ENCODE results near the gene ASAP3. TPM values are rescaled to one million over a fixed set of nuclear protein-coding genes. Genes with fewer than 3 reads are reported as not detected.

Gene ASAP3
- total and polyA plus RNA-seq, 3 donors from 2014 or later, result 34.1 to 48.0 (median 43.1) TPM

DNA sequence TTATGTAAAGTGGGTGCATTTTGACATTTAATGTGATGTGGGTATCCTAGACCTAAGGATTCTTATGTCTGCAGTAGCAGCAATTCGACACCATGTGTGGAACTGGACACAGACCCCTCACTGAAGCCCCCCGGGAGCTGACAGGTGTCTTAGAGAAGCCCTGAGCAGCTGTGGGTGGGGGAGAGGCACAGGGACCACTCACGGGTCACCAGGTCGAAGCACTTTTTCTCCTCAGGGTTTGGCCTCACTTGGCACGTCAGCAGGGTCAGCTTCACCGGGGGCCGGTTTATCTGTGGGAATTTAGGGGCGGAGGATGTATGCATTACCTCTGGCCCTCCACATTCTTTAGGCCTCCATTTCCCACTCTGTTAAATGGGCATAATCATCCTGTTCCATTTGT, 45.4 kb downstream of the ASAP3 start:
- no peak for TF ChIP-seq POLR2A (IDR thresholded peaks at IDR 0.05)
- TF ChIP-seq, protein P1, sequence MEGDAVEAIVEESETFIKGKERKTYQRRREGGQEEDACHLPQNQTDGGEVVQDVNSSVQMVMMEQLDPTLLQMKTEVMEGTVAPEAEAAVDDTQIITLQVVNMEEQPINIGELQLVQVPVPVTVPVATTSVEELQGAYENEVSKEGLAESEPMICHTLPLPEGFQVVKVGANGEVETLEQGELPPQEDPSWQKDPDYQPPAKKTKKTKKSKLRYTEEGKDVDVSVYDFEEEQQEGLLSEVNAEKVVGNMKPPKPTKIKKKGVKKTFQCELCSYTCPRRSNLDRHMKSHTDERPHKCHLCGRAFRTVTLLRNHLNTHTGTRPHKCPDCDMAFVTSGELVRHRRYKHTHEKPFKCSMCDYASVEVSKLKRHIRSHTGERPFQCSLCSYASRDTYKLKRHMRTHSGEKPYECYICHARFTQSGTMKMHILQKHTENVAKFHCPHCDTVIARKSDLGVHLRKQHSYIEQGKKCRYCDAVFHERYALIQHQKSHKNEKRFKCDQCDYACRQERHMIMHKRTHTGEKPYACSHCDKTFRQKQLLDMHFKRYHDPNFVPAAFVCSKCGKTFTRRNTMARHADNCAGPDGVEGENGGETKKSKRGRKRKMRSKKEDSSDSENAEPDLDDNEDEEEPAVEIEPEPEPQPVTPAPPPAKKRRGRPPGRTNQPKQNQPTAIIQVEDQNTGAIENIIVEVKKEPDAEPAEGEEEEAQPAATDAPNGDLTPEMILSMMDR (IDR thresholded peaks at IDR 0.05), result no peak
- H3K4me1 ChIP-seq, result no peaks in the 10 kb centered on the region
- no peaks in the 10 kb centered on the region for H3K36me3 ChIP-seq (ENCODE audit: low read depth, missing control alignments)
- H3K27me3 ChIP-seq, result no peaks in the 10 kb centered on the region
- no peak for DNase-seq
- no peak overlapping the region for H3K4me3 ChIP-seq
- WGBS, 2 donors, result 89 to 92% methylated on average over 6 to 8 of the region's 8 CpGs
- intact Hi-C loops (cut with DNase I; ENCODE audit: low total_unique reads), result no loop called here
- H3K9me3 ChIP-seq, result no peaks in the 10 kb centered on the region
- no peak overlapping the region for H3K27ac ChIP-seq

DNA sequence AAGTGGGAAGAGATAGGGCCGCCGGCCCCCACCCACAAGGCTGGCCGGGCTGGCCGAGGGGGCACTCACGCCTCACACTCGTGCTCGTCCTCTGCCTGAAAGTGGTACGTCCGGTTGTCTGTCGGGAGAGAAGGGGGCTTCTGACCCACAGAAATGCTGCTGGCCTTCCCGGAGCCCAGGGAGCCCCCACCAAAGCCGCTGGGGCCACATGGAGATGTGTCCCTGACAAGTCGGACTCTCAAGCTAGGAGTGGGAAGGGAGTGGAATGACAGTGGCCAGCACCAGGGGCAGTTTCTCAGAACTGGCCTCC, 46.7 kb downstream of the ASAP3 start:
- Histone ChIP-seq H3K36me3 (ENCODE audit: low read depth, missing control alignments) (no peaks in the 10 kb centered on the region), H3K4me1 (no peaks in the 10 kb centered on the region), H3K9me3 (no peaks in the 10 kb centered on the region), H3K4me3 (peak overlapping the region in 1 of 2 donors; percentile 26), H3K27me3 (no peaks in the 10 kb centered on the region), H3K27ac (no peak overlapping the region)
- no peak for DNase-seq
- intact Hi-C loops (cut with DNase I; ENCODE audit: low total_unique reads), result no loop called here
- 74 to 82% methylated on average over 13 of the region's 13 CpGs for WGBS, 2 donors
- TF ChIP-seq POLR2A (IDR thresholded peaks at IDR 0.05), result no peak
- TF ChIP-seq, protein P1 (IDR thresholded peaks at IDR 0.05), result no peak

DNA sequence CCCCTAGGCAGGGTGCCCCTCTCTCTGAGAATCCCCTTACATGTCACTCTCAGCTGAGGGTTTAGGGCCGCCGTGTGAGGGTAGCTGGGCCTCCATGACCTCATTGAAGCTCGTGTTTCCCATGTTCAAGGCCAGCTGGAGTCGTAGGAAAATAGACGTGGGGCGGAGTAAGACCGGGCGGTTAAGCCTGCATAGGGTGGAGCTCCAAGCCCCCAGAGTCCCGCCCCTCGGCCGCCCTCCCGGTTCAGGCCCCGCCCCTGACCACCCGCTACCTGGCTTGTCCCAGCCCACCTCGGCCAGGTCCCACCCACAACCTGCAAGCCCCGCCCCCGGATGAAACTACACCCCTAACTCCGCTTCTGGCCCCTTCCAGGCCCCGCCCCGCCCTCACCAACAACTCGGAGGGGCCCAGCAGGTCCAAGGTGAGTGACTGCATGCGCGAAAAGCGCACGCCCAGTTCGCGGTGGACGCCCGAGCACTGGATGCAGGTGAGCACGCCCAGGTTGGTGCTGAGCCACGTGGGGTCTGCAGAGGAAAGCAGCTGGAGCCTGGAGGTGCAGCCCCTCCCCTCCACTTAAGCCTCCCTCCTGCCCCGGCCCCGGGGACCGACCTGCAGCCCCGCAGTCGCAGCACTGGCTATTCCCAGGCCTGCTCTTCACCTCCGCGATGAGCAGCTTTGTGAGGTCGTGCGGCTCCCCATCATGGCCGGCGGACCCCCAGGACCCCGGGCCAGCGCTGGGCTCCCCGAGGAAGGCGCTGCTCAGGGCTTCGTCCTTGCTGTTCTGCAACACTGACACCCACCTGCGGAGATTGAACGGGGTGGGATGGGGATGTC, 47.2 kb downstream of the ASAP3 start:
- peak; percentile 58 for DNase-seq
- TF ChIP-seq POLR2A (IDR thresholded peaks at IDR 0.05), result no peak
- TF ChIP-seq, protein P1 (IDR thresholded peaks at IDR 0.05), result no peak
- Histone ChIP-seq H3K4me1 (no peaks in the 10 kb centered on the region), H3K4me3 (peak overlapping the region in 1 of 2 donors; percentile 26), H3K36me3 (ENCODE audit: low read depth, missing control alignments) (no peaks in the 10 kb centered on the region), H3K27me3 (no peaks in the 10 kb centered on the region), H3K9me3 (no peaks in the 10 kb centered on the region), H3K27ac (no peak overlapping the region)
- WGBS, 2 donors, result 52 to 53% methylated on average over 27 to 49 of the region's 49 CpGs
- intact Hi-C loops (cut with DNase I; ENCODE audit: low total_unique reads), result no loop called here

DNA sequence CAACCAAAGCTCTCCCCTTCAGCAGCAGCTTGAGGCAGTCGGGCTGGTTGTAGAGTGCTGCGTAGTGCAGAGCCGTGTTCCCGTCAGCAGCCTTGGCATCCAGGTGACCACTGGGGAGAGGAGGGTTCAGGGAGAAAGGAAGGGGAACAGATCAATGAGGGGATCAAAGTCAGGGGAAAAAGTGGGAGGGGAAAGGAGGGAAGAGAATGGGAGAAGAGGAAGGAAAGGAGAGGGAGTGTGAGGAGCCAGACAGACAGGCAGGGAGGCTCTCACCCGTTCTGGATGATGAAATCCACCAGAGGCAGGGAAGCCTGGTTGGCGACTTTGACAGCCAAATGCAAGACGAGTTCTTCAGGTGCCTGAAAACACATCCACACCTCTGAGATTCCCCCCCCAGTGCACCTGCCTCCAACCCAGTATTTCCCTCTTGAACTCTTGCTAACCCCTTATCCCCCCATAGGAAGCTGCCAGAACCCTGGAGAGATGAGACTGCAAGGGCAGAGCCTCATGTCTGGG, 49.7 kb downstream of the ASAP3 start:
- H3K36me3 ChIP-seq (ENCODE audit: low read depth, missing control alignments), result no peaks in the 10 kb centered on the region
- no peaks in the 10 kb centered on the region for H3K9me3 ChIP-seq
- no peaks in the 10 kb centered on the region for H3K27me3 ChIP-seq
- intact Hi-C loops (cut with DNase I; ENCODE audit: low total_unique reads), result no loop called here
- 87 to 88% methylated on average over 7 of the region's 7 CpGs for WGBS, 2 donors
- TF ChIP-seq, protein P1 (IDR thresholded peaks at IDR 0.05), result no peak
- no peak for TF ChIP-seq POLR2A (IDR thresholded peaks at IDR 0.05)
- H3K27ac ChIP-seq, result no peak overlapping the region
- no peak overlapping the region for H3K4me3 ChIP-seq
- DNase-seq, result no peak
- H3K4me1 ChIP-seq, result no peaks in the 10 kb centered on the region

DNA sequence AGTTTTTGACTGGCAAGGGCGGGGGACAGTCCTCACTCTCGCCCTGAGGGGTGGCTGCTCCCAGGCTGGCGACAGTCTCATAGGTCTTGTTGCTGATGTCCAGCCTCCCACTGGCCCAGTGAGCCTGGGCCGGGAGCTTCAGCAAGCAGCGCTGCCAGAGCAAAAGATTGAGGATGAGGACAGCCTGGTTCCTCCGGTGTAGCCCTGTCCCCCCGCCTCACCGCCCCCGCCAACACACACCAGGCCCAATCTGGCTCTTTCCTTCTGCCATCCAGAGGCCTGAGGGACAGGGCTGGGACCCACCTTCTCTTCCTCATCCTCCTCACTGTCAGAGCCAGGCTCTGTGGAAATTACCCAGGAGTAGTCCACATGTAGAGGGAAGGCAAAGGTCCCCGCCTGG, 50.9 kb downstream of the ASAP3 start:
- intact Hi-C loops (cut with DNase I; ENCODE audit: low total_unique reads), result no loop called here
- Histone ChIP-seq H3K4me3 (no peak overlapping the region), H3K36me3 (ENCODE audit: low read depth, missing control alignments) (no peaks in the 10 kb centered on the region), H3K27ac (no peak overlapping the region), H3K27me3 (no peaks in the 10 kb centered on the region), H3K9me3 (no peaks in the 10 kb centered on the region), H3K4me1 (no peaks in the 10 kb centered on the region)
- WGBS, 2 donors, result 94% methylated on average over 9 of the region's 10 CpGs; no CpG with 5 or more reads in 1 of the 2 donors
- TF ChIP-seq, protein P1 (IDR thresholded peaks at IDR 0.05), result no peak
- TF ChIP-seq POLR2A (IDR thresholded peaks at IDR 0.05), result no peak
- no peak for DNase-seq
